22Rv1 (cell line): ENCODE data around the gene DSCAM.

Experiments used
- H3K27ac ChIP-seq: fragments of 450-650 bp; 2 replicates; pipeline ENCODE4 v1.5.1; 2017
- CTCF ChIP-seq: fragments of 450-650 bp; IDR thresholded peaks from 2 replicates; pipeline ENCODE4 v1.5.1; 2017; ENCODE audit warnings: mild to moderate bottlenecking
- ZFX ChIP-seq: fragments of 450-650 bp; IDR thresholded peaks from 2 replicates; pipeline ENCODE4 v1.6.1; 2017; ENCODE audit warnings: antibody characterized with exemption, borderline replicate concordance

DSCAM gene

DNA sequence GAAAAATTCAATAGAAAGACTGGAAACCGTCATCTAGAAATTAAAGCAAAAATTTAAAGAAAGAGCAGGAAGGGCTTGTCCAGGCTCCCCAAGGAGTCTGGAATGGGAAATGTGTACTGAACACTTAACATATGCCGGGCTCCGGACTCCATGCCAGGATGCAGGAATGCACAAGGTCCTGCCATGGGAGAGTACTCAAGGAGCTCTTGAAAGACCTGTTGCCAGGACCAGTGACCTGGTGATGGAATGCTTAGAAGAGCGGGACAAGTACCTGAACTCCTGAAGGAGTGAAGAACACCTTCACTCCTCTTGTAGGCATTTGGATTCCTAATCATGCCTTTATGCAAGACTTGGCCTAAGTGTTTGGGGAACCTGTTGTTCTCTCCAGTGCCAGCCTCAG lies 16.9 kb upstream of the DSCAM start:
- H3K27ac ChIP-seq = no peak overlapping the region
- TF ChIP-seq ZFX (no peak), CTCF (no peak)

- no peak overlapping the region for H3K27ac ChIP-seq
- no peak for TF ChIP-seq CTCF
- no peak for TF ChIP-seq ZFX
Observed at GRCh38 chr21:40858517-40858916, 11.6 kb upstream of the DSCAM start.

GRCh38 chr21:40853956-40854688 lies 7.2 kb upstream of the DSCAM start:
- TF ChIP-seq CTCF = no peak
- no peak for TF ChIP-seq ZFX
- no peak overlapping the region for H3K27ac ChIP-seq

GRCh38 chr21:40852563-40852962 lies 5.6 kb upstream of the DSCAM start:
- TF ChIP-seq CTCF (0 out of 2 replicates have a peak, but pooled peaks have one; percentile 23), ZFX (no peak)
- H3K27ac ChIP-seq = no peak overlapping the region

GRCh38 chr21:40851749-40852148 lies 4.8 kb upstream of the DSCAM start:
- TF ChIP-seq ZFX (no peak), CTCF (no peak)
- 0 out of 2 replicates have a peak overlapping the region, but pooled peaks have one; percentile 4 for H3K27ac ChIP-seq

DNA sequence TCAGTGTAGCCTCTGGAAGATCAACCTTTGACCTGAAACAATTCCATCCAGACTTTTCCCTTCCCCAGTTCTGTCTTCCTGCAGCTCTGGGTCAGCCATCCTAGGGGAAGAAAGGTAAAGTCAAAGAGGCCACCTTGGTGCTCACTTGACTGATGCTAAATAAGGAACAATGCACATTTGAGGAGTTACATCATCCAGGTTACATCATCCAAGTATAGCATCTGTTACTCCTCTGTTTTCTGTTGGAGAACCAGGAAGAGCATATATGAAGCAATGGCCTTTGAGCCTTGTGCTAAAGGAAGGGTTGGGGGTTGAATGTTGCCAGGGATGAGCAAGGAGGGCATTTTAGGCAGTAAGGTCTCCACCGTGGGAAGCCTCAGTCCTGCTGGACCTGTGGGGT lies 3.1 kb upstream of the DSCAM start:
- TF ChIP-seq CTCF (no peak), ZFX (no peak)
- no peak overlapping the region for H3K27ac ChIP-seq

DNA sequence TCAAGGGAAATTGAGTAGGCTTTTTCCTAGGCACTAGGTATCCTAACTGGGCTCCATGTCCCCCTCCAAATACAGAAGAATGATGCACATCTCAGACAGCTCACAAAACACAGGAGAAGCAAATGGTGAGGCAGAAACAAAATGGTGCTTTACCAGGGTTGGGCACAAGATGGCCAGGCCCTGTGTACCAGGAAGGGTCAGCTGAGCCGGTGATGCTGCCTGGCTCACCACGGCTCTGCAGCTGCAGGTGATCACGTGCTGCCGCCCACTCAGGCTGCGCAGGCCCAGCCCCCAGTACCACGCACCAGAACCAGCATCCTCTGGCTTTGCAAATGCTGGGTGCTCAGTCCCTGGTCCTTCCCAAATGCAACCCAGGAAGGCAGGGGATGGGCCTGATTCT lies 993 bp upstream of the DSCAM start:
- no peak overlapping the region for H3K27ac ChIP-seq
- TF ChIP-seq CTCF (no peak), ZFX (no peak)
